ENCODE data around the gene ARHGEF19. TPM values are rescaled to one million over a fixed set of nuclear protein-coding genes. Genes with fewer than 3 reads are reported as not detected.

ARHGEF19 gene
- total and polyA plus RNA-seq, 9 of the 15 experiments (the other 6 are each of a cell fraction or from before 2014, with no cell fraction given), result 0.73 to 21.0 (median 5.2) TPM

- no peak for TF ChIP-seq BCLAF1 (IDR thresholded peaks at IDR 0.05; ENCODE audit: borderline replicate concordance in 1 of 2, control insufficient read depth in 1 of 2, low read depth in 2 of 2, low read length in 1 of 2)
- no peak for TF ChIP-seq ATF2 (CRISPR knock-in tag; IDR thresholded peaks at IDR 0.05)
- TF ChIP-seq E2F8 (IDR thresholded peaks at IDR 0.05; ENCODE audit: low read depth, partially characterized antibody), result no peak
- TF ChIP-seq HNRNPK (IDR thresholded peaks at IDR 0.05; ENCODE audit: low read depth, low read length, poor library complexity, severe bottlenecking), result no peak
- TF ChIP-seq KDM5B (IDR thresholded peaks at IDR 0.05; ENCODE audit: insufficient replicate concordance, low read depth, low read length), result no peak
- peak; percentile 81; the same call in 1 of the 2 replicates for TF ChIP-seq ZNF668 (CRISPR knock-in tag; IDR thresholded peaks at IDR 0.05)
- TF ChIP-seq CSDE1 (IDR thresholded peaks at IDR 0.05), result no peak; a peak in 1 of 4 replicates
- TF ChIP-seq SMAD4 (CRISPR knock-in tag; conservative IDR thresholded peaks at IDR 0.05), result peak; percentile 98
- peak; percentile 87 for TF ChIP-seq JUND (IDR thresholded peaks at IDR 0.05; ENCODE audit: borderline replicate concordance, low read depth, low read length)
- peak; percentile 87; the same call in 2 of the 3 replicates for TF ChIP-seq JUND (tag; IDR thresholded peaks at IDR 0.05; ENCODE audit: borderline replicate concordance, low read depth, low read length)
- TF ChIP-seq POLR2H (tag; IDR thresholded peaks at IDR 0.05; ENCODE audit: low read depth), result peak; percentile 75
- peak; percentile 97 for TF ChIP-seq ZNF395 (CRISPR knock-in tag; IDR thresholded peaks at IDR 0.05)
- no peak for TF ChIP-seq ZNF146 (CRISPR knock-in tag; IDR thresholded peaks at IDR 0.05; ENCODE audit: unreplicated experiment)
- TF ChIP-seq ZNF644 (tag; IDR thresholded peaks at IDR 0.05; ENCODE audit: low read depth), result peak; percentile 85; the same call in 1 of the 2 replicates
- peak; percentile 97 for TF ChIP-seq ZNF184 (CRISPR knock-in tag; IDR thresholded peaks at IDR 0.05)
Observed at GRCh38 chr1:16248603-16249516, 36.4 kb upstream of the ARHGEF19 start (continued).

All from K562 (cell line).